Measurements from ENCODE around the gene ANO9.

ANO9 gene

GRCh38 chr11:456533-456932 is 14.7 kb upstream of the ANO9 start:
- H3K4me3 ChIP-seq (replicated peaks; ENCODE audit: low read depth, low read length) = no peak overlapping the region
- no peak for TF ChIP-seq CTCF (IDR thresholded peaks at IDR 0.05; ENCODE audit: low read length, missing control alignments)
- no peak for DNase-seq (ENCODE audit: low read depth)

- DNase-seq (ENCODE audit: low read depth) = no peak
- no peak for TF ChIP-seq CTCF (IDR thresholded peaks at IDR 0.05; ENCODE audit: low read length, missing control alignments)
- H3K4me3 ChIP-seq (replicated peaks; ENCODE audit: low read depth, low read length) = no peak overlapping the region
Measured at GRCh38 chr11:455566-456147, 13.8 kb upstream of the ANO9 start.

GRCh38 chr11:454801-455565 is 13.2 kb upstream of the ANO9 start:
- no peak for DNase-seq (ENCODE audit: low read depth)
- no peak for TF ChIP-seq CTCF (IDR thresholded peaks at IDR 0.05; ENCODE audit: low read length, missing control alignments)
- no peak overlapping the region for H3K4me3 ChIP-seq (replicated peaks; ENCODE audit: low read depth, low read length)

- TF ChIP-seq CTCF (IDR thresholded peaks at IDR 0.05; ENCODE audit: low read length, missing control alignments) = no peak
- no peak for DNase-seq (ENCODE audit: low read depth)
- no peak overlapping the region for H3K4me3 ChIP-seq (replicated peaks; ENCODE audit: low read depth, low read length)
Measured at GRCh38 chr11:454043-454442, 12.2 kb upstream of the ANO9 start.

GRCh38 chr11:453564-453963 is 11.8 kb upstream of the ANO9 start:
- no peak for TF ChIP-seq CTCF (IDR thresholded peaks at IDR 0.05; ENCODE audit: low read length, missing control alignments)
- H3K4me3 ChIP-seq (replicated peaks; ENCODE audit: low read depth, low read length) = no peak overlapping the region
- no peak for DNase-seq (ENCODE audit: low read depth)

- H3K4me3 ChIP-seq (replicated peaks; ENCODE audit: low read depth, low read length) = no peak overlapping the region
- DNase-seq (ENCODE audit: low read depth) = no peak
- TF ChIP-seq CTCF (IDR thresholded peaks at IDR 0.05; ENCODE audit: low read length, missing control alignments) = no peak
Measured at GRCh38 chr11:452916-453527, 11.2 kb upstream of the ANO9 start.

Measured in fibroblast of pulmonary artery (primary cell).